Thymus (tissue), 11 donors: ENCODE measurements around the gene ARHGAP12. TPM values are rescaled to one million over a fixed set of nuclear protein-coding genes. Genes with fewer than 3 reads are reported as not detected.

ENCODE experiments used
- DNase-seq, 9 donors: peaks; one replicate each; pipeline ENCODE4 v3.0.0-alpha.2; 2013; ENCODE audit warnings: low spot score in 9 of 9, low read depth in 6 of 9, missing footprints in 1 of 9
- H3K27ac ChIP-seq, 2 donors: one replicate each; pipeline ENCODE4 v1.5.1; 2013; ENCODE audit warnings: control low read depth in 1 of 2, low read depth in 1 of 2, low read length in 1 of 2, mild to moderate bottlenecking in 1 of 2, moderate library complexity in 1 of 2
- H3K27me3 ChIP-seq, 2 donors: one replicate each; pipeline ENCODE4 v1.5.1; 2013; ENCODE audit warnings: low read length in 1 of 2; ENCODE audit not compliant: control insufficient read depth in 2 of 2, insufficient read depth in 1 of 2
- H3K36me3 ChIP-seq, 2 donors: one replicate each; pipeline ENCODE4 v1.5.1; 2013; ENCODE audit warnings: low read length in 1 of 2, mild to moderate bottlenecking in 1 of 2, moderate library complexity in 1 of 2; ENCODE audit not compliant: control insufficient read depth in 2 of 2, insufficient read depth in 2 of 2
- H3K4me1 ChIP-seq, 2 donors: one replicate each; pipeline ENCODE4 v1.5.1; 2013; ENCODE audit warnings: low read length in 2 of 2; ENCODE audit not compliant: control insufficient read depth in 2 of 2, insufficient read depth in 2 of 2
- H3K4me3 ChIP-seq, 2 donors: one replicate each; pipeline ENCODE4 v1.5.1; 2013; ENCODE audit warnings: low read length in 2 of 2, control low read depth in 1 of 2, mild to moderate bottlenecking in 1 of 2
- H3K9me3 ChIP-seq, 2 donors: one replicate each; pipeline ENCODE4 v1.5.1; 2013; ENCODE audit warnings: low read length in 1 of 2, mild to moderate bottlenecking in 1 of 2; ENCODE audit not compliant: control insufficient read depth in 2 of 2, insufficient read depth in 1 of 2
- WGBS: extraction: QIAGEN DNeasy Blood & Tissue Kit; methylation state at CpG from one replicate; pipeline ENCODE4 v1.1.7; 2013; 5-methylcytosine and 5-hydroxymethylcytosine counted together
- polyA plus RNA-seq: library from polyadenylated mRNA; stranded (reverse); fragments of 200-250 nt; gene quantifications from one replicate; pipeline ENCODE4 v1.2.3, GENCODE V29; 2013
- total RNA-seq: library from RNA; stranded (reverse); fragments of 120-200 nt; gene quantifications from one replicate; pipeline ENCODE4 v1.2.4, GENCODE V29; 2013
- donor health status: healthy.

The ARHGAP12 gene
- total and polyA plus RNA-seq, 2 donors = 20.7 to 43.5 TPM

DNA sequence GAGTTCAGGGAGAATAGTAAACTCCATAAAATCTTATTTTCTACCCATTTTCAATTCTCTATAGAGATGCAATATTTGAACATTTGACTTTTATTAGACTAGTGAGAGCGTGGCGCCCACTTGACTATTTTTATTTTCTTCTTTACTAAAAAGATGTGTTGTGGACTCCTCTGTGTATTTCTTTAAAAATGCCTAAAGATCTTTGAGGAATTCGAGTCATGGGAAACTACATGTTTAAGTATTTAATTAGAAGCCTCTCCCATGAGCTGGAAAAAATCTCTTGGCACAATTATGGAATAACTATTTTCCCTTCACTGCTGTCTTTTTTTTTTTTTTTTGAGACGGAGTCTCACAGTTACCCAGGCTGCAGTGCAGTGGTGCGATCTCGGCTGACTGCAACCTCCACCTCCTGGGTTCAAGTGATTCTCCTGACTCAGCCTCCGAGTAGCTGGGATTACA, 124.2 kb downstream of the ARHGAP12 start:
- 95% methylated on average over 7 of the region's 7 CpGs for WGBS
- Histone ChIP-seq H3K4me1 (peaks cover 0 to 3% of the 10 kb centered on the region in 2 donors), H3K9me3 (no peaks in the 10 kb centered on the region), H3K27ac (no peak overlapping the region), H3K36me3 (peaks cover 0 to 2% of the 10 kb centered on the region in 2 donors), H3K27me3 (no peaks in the 10 kb centered on the region), H3K4me3 (no peak overlapping the region)
- no peak for DNase-seq

DNA sequence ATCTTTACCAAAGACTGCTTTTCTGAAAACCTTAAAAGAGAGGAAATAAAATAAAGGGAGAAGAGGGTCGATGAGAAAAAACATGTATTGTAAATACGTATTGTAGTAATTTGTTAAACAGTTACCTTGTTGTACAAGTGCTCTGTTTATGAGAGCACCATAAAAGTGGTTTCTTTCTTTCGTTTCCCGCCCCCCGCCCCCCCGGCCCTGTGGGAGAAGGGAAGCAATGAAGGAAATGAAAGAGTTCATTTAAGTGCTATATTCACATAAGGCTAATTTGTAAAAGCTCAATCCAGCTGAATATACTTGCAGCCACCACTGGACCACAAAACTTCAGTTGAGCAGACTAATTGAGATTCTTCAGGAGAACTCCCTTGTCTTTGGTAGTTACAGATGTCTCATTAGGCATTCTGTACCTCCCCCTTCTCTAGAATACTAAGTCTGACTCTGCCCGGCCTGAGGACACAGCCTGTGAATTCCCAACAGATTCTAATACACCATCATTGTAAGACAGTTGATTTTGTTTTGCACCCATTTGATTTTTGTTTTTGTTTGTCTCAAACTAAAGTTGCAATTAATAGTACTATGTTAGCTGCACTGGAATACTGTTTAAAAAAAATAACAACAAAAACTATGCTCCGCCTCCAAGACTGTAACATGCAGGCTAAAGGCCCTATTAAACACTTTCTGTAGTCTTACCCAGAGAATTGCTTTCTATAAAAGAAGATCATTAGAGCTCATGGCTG, 124.9 kb downstream of the ARHGAP12 start:
- no peak for DNase-seq
- H3K4me1 ChIP-seq = peaks cover 0 to 3% of the 10 kb centered on the region in 2 donors
- H3K36me3 ChIP-seq = peaks cover 0 to 2% of the 10 kb centered on the region in 2 donors
- H3K4me3 ChIP-seq = no peak overlapping the region
- 80% methylated on average over 8 of the region's 8 CpGs for WGBS
- no peaks in the 10 kb centered on the region for H3K9me3 ChIP-seq
- no peak overlapping the region for H3K27ac ChIP-seq
- no peaks in the 10 kb centered on the region for H3K27me3 ChIP-seq

DNA sequence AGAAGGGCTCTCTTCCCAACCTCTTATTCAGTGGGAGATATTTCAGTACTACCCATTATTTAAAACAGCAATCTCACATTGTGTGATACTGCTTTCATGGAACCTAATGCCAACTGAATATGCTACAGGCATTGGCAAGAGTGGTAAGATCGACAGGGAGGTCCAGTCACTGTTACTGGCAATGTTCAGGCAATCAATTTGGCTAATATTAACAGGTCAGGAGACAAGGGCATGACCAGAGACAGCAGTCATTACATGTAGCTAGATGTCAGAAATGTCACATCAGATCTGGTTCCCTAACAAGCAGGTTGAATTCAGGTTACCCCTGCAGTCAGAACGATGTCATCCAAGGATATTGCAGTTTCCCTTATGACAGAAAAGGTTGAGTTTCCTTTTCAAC, 129.4 kb downstream of the ARHGAP12 start:
- Histone ChIP-seq H3K27me3 (no peaks in the 10 kb centered on the region), H3K27ac (no peak overlapping the region), H3K4me1 (no peaks in the 10 kb centered on the region), H3K9me3 (no peaks in the 10 kb centered on the region), H3K4me3 (no peak overlapping the region), H3K36me3 (no peaks in the 10 kb centered on the region)
- 96% methylated on average over 2 of the region's 2 CpGs for WGBS
- DNase-seq = no peak

DNA sequence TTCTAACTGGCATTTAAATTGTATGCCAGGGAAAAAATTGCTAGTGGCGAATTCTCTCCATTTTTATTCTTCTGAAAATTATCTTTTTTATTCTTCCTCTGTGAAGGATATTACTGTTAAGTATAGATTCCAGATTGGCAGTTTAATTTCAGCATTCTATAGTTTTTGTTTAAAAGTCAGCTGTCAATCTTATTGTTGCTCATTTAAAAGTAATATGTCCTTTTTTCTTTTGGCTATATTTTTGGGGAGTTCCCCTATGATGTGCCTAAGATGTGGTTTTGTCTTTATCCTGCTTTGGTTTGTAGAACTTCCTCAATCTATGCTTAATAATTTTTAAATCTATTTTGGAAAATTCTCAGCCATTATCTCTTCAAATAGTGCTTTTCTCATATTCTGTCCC, 135.9 kb downstream of the ARHGAP12 start:
- H3K4me1 ChIP-seq = no peaks in the 10 kb centered on the region
- no peaks in the 10 kb centered on the region for H3K36me3 ChIP-seq
- no peak overlapping the region for H3K4me3 ChIP-seq
- 99% methylated on average over 1 of the region's 1 CpG for WGBS
- no peak overlapping the region for H3K27ac ChIP-seq
- H3K9me3 ChIP-seq = no peaks in the 10 kb centered on the region
- no peaks in the 10 kb centered on the region for H3K27me3 ChIP-seq
- no peak for DNase-seq

DNA sequence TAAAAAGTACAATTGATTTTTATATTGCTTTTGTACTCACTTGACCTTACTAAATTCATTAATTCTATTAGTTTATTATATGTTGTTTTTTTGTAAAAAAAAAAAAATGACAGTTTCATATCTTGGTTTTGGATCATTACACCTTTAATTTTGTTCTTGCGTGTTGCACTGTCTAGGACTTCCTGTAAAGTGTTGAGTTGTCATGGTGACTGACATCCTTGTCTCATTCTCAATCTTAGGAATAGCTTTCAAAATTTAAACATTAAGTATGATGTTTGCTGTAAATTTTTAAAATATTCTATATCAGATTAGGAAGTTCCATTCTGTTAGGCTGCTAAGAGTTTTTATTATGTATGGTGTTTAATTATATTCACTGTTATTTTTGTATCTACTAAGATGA, 139.1 kb downstream of the ARHGAP12 start:
- WGBS = 11% methylated on average over 1 of the region's 1 CpG

DNA sequence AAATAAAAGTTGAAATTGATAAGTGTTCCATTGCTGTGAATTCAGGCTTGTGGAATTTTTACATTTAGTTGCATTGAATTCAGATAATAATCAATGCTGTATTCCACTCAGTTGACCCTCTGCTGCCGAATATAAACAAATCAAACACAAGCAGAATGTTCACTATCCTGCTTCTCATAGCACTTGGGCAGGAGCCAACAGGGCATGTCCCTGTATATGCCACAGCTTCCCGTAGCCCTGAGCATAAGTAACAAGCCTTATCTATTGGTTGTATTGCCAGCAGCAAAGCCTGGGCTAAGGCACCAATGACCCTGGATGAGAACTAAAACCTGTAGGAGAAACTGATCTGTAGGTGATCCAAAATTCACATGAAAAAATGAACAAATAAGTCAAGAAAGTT, 145.9 kb downstream of the ARHGAP12 start:
- H3K4me1 ChIP-seq = no peaks in the 10 kb centered on the region
- no peaks in the 10 kb centered on the region for H3K27me3 ChIP-seq
- 27% methylated on average over 2 of the region's 2 CpGs for WGBS
- H3K36me3 ChIP-seq = no peaks in the 10 kb centered on the region
- no peak for DNase-seq
- H3K27ac ChIP-seq = no peak overlapping the region
- no peak overlapping the region for H3K4me3 ChIP-seq
- no peaks in the 10 kb centered on the region for H3K9me3 ChIP-seq

More for the DNA sequence above, 139.1 kb downstream of the ARHGAP12 start:
- Histone ChIP-seq H3K4me3 (no peak overlapping the region), H3K27me3 (no peaks in the 10 kb centered on the region), H3K9me3 (no peaks in the 10 kb centered on the region), H3K27ac (no peak overlapping the region), H3K4me1 (no peaks in the 10 kb centered on the region), H3K36me3 (no peaks in the 10 kb centered on the region)
- DNase-seq = peak in 4 of 9 donors; percentile 3 to 36 (median 12)

DNA sequence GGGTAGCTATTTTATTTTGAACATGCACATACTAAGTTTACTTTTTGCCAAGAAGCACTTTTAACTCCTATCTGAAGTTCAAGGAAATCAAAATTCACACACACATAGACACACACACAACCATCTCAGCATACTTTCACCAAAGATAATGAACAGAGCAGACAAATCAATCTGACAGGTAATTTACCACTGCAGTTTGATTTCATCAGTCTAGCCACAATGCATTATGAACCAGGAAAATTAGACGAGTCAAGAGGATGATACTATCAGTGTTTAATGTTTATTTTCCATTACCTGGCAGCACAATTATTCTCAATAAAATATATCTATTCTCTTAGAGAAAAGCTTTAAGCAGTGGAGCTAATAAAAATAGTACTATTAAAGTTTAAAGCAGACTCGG, 147.9 kb downstream of the ARHGAP12 start:
- Histone ChIP-seq H3K27me3 (no peaks in the 10 kb centered on the region), H3K36me3 (no peaks in the 10 kb centered on the region), H3K4me3 (no peak overlapping the region), H3K9me3 (peaks cover 0 to 6% of the 10 kb centered on the region in 2 donors), H3K27ac (no peak overlapping the region), H3K4me1 (no peaks in the 10 kb centered on the region)
- no peak for DNase-seq
- 90% methylated on average over 2 of the region's 2 CpGs for WGBS

DNA sequence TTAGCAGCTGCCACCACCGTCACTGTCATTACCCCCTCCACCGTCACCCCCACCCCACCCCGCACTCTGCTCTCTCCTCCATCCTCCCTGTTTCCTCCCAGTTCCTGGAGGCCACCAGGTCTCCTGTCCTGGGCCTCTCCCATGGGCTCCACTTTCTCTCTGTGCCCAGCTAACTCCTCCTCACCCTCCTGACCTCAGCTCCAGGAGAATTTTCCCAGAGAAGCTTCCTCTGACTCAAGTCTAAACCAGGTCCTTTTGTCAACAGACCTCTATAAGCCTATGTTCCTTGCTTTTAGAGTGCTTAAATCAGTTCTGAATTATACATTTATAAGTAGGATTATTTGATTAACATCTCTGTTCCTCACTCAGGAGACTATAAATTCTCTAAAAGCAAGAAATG, 150.0 kb downstream of the ARHGAP12 start:
- H3K27ac ChIP-seq = no peak overlapping the region
- no peaks in the 10 kb centered on the region for H3K36me3 ChIP-seq
- no peaks in the 10 kb centered on the region for H3K4me1 ChIP-seq
- no peak overlapping the region for H3K4me3 ChIP-seq
- H3K27me3 ChIP-seq = no peaks in the 10 kb centered on the region
- 100% methylated on average over 3 of the region's 3 CpGs for WGBS
- H3K9me3 ChIP-seq = peaks cover 0 to 16% of the 10 kb centered on the region in 2 donors
- no peak for DNase-seq

DNA sequence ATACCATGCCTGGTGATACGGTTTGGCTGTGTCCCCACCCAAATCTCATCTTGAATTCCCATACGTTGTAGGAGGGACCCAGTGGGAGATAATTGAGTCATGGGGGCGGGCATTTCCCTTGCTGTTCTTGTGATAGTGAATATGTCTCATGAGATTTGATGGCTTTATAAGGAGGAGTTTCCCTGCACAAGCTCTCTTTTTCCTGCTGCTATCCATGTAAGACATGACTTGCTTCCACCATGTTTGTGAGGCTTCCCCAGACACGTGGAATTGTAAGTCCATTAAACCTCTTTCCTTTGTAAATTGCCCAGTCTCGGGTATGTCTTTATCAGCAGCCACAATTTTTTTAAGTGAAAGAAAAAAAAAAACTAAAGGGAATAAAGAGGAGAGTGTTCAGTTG, 152.5 kb downstream of the ARHGAP12 start:
- Histone ChIP-seq H3K9me3 (peaks cover 0 to 16% of the 10 kb centered on the region in 2 donors), H3K27ac (no peak overlapping the region), H3K36me3 (no peaks in the 10 kb centered on the region), H3K27me3 (no peaks in the 10 kb centered on the region), H3K4me1 (no peaks in the 10 kb centered on the region), H3K4me3 (no peak overlapping the region)
- no peak for DNase-seq
- WGBS = 98% methylated on average over 5 of the region's 5 CpGs
